K562 (cell line): ENCODE data around the gene CFAP157. TPM values are rescaled to one million over a fixed set of nuclear protein-coding genes. Genes with fewer than 3 reads are reported as not detected.

Experiments used
- ATF1 ChIP-seq, 2 experiments: fragments of 450-650 bp in 1 of 2; IDR thresholded peaks; 2 replicates each; pipeline ENCODE4 v1.6.1; 2016; ENCODE audit warnings: missing compliant biosample characterization in 1 of 2, missing genetic modification characterization in 1 of 2
- BMI1 ChIP-seq: fragments of 150-350 bp; IDR thresholded peaks from 2 replicates; pipeline ENCODE4 v1.6.1; 2014; ENCODE audit warnings: low read length
- JUND ChIP-seq, 2 experiments: IDR thresholded peaks; 2 replicates in 1 of 2; 3 replicates in 1 of 2; pipeline ENCODE4 v1.6.1; 2011; ENCODE audit warnings: borderline replicate concordance in 2 of 2, low read depth in 2 of 2, low read length in 2 of 2, improper control_type of control experiment in 1 of 2, missing biosample characterization in 1 of 2, missing genetic modification characterization in 1 of 2, missing genetic modification reagents in 1 of 2
- polyA plus RNA-seq, 8 experiments: library from polyadenylated mRNA; depleted of rRNA in 4 of 8; stranded (reverse) in 5 of 8; unstranded in 3 of 8; fragments of >200 nt; fragmentation: Nextera tagmentation in 2 of 8; fragmentation: Illumina TruSeq in 1 of 8; extraction: Ambion mirVana in 2 of 8; extraction: Trizol in 1 of 8; gene quantifications; 2 replicates each; pipeline versions ENCODE4 v1.2.1 to v1.2.3, GENCODE V29; 2011 to 2014; ENCODE audit warnings: inconsistent platforms in 1 of 8, missing spikeins in 1 of 8
- total RNA-seq, 7 experiments: library from RNA; depleted of rRNA in 6 of 7; stranded (reverse); fragments of >200 nt in 6 of 7; fragmentation: Illumina TruSeq in 2 of 7; extraction: Trizol in 2 of 7; gene quantifications; 2 replicates each; pipeline versions ENCODE4 v1.2.1 to v1.2.3, GENCODE V29; 2011 to 2021; ENCODE audit warnings: low replicate concordance in 1 of 7
- TF ChIP-seq, protein P1 (sequence below): fragments of 450-650 bp; formaldehyde crosslinking; IDR thresholded peaks from 2 replicates; pipeline ENCODE4 v1.4.0; 2022; ENCODE audit warnings: missing genetic modification characterization
- TF ChIP-seq, protein P2 (sequence below): fragments of 450-650 bp; IDR thresholded peaks from 2 replicates; pipeline ENCODE4 v1.6.1; 2016; ENCODE audit warnings: antibody characterized with exemption
- TF ChIP-seq, protein P3 (sequence below): fragments of 450-650 bp; IDR thresholded peaks from 2 replicates; pipeline ENCODE4 v1.6.1; 2014; ENCODE audit warnings: low read depth, mild to moderate bottlenecking, moderate library complexity, borderline replicate concordance

Gene CFAP157
- total and polyA plus RNA-seq, 9 of the 15 experiments (the other 6 are each of a cell fraction or from before 2014, with no cell fraction given): 0.03 TPM; not detected in 8

DNA sequence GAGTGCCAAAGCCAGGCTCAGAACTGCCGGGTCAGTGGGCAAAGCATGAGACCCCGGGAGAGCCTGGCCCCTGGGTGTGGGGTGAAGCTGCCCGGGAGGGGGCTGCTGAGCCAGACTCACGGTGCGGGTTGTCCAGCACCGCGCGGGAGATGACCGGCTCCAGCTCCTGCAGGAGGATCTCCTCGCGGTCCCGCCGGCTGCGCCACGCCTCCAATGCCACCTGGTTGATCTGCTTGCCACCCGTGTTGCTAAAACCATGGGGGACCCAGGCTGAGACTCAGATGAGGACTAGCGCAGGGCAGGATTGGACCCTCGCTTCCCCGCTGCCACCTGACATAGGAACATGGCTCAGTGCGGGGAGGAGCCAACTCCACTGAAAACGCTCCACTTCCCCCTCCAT, 25.7 kb downstream of the CFAP157 start (continued):
- TF ChIP-seq, protein P1, sequence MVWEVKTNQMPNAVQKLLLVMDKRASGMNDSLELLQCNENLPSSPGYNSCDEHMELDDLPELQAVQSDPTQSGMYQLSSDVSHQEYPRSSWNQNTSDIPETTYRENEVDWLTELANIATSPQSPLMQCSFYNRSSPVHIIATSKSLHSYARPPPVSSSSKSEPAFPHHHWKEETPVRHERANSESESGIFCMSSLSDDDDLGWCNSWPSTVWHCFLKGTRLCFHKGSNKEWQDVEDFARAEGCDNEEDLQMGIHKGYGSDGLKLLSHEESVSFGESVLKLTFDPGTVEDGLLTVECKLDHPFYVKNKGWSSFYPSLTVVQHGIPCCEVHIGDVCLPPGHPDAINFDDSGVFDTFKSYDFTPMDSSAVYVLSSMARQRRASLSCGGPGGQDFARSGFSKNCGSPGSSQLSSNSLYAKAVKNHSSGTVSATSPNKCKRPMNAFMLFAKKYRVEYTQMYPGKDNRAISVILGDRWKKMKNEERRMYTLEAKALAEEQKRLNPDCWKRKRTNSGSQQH (CRISPR knock-in tag): no peak
- no peak for TF ChIP-seq ATF1 (CRISPR knock-in tag; IDR thresholded peaks at IDR 0.05)
- no peak for TF ChIP-seq ATF1 (tag; IDR thresholded peaks at IDR 0.05)
- TF ChIP-seq, protein P2, sequence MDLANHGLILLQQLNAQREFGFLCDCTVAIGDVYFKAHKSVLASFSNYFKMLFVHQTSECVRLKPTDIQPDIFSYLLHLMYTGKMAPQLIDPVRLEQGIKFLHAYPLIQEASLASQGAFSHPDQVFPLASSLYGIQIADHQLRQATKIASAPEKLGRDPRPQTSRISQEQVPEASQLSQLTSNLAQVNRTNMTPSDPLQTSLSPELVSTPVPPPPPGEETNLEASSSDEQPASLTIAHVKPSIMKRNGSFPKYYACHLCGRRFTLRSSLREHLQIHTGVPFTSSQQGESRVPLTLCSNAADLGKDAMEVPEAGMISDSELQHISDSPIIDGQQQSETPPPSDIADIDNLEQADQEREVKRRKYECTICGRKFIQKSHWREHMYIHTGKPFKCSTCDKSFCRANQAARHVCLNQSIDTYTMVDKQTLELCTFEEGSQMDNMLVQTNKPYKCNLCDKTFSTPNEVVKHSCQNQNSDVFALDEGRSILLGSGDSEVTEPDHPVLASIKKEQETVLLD: no peak
- TF ChIP-seq, protein P3, sequence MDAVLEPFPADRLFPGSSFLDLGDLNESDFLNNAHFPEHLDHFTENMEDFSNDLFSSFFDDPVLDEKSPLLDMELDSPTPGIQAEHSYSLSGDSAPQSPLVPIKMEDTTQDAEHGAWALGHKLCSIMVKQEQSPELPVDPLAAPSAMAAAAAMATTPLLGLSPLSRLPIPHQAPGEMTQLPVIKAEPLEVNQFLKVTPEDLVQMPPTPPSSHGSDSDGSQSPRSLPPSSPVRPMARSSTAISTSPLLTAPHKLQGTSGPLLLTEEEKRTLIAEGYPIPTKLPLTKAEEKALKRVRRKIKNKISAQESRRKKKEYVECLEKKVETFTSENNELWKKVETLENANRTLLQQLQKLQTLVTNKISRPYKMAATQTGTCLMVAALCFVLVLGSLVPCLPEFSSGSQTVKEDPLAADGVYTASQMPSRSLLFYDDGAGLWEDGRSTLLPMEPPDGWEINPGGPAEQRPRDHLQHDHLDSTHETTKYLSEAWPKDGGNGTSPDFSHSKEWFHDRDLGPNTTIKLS: no peak
- TF ChIP-seq BMI1: no peak
- TF ChIP-seq JUND (IDR thresholded peaks at IDR 0.05; ENCODE audit: borderline replicate concordance, low read depth, low read length): no peak
- no peak for TF ChIP-seq JUND (tag; IDR thresholded peaks at IDR 0.05; ENCODE audit: borderline replicate concordance, low read depth, low read length)
- TF ChIP-seq, all 486 proteins: peak for 0
